Mucosa of descending colon (tissue), 3 donors: ENCODE data around the gene GLRX. TPM values are rescaled to one million over a fixed set of nuclear protein-coding genes. Genes with fewer than 3 reads are reported as not detected.
"Not testable (repeated sequence)": the region's sequence is repeated elsewhere in the genome, so short reads cannot be mapped to it uniquely, and the experiment has no call there.

Experiments used
- ATAC-seq: fragments of 200-7000 bp; cut with Tn5 transposase; one replicate; pipeline ENCODE4 v1.9.1; 2020; ENCODE audit warnings: mild to moderate bottlenecking, moderate library complexity
- DNase-seq, 3 donors: peaks; one replicate each; pipeline ENCODE4 v3.0.0-alpha.2; 2020
- H3K36me3 ChIP-seq: fragments of 200-600 bp; one replicate; pipeline ENCODE4 v1.8.0; 2021; ENCODE audit warnings: low read depth, mild to moderate bottlenecking
- H3K4me1 ChIP-seq: fragments of 200-600 bp; one replicate; pipeline ENCODE4 v1.8.0; 2021; ENCODE audit warnings: low read depth, mild to moderate bottlenecking
- H3K4me3 ChIP-seq: fragments of 200-600 bp; one replicate; pipeline ENCODE4 v1.8.0; 2021; ENCODE audit warnings: mild to moderate bottlenecking
- H3K9me3 ChIP-seq: fragments of 200-600 bp; one replicate; pipeline ENCODE4 v1.8.0; 2021; ENCODE audit warnings: mild to moderate bottlenecking
- intact Hi-C, 2 donors: fragments of 100-400 bp; cut with DNase I in 1 of 2; cut with micrococcal nuclease in 1 of 2; formaldehyde crosslinking; loops; one replicate each; pipeline versions ENCODE4 v1.11.0 to v1.11.1; 2022; cut with DNase I, micrococcal nuclease
- total RNA-seq, 3 donors: library from RNA; stranded (reverse); fragmentation: NEBNext Ultra II Directional in 2 of 3; extraction: Animal tissue kit (Norgen Biotek cat#: 25700) in 2 of 3; gene quantifications; one replicate each; pipeline versions ENCODE4 v1.2.1 to v1.2.4, GENCODE V29; 2021 to 2023
- TF ChIP-seq, protein P1 (sequence below): fragments of 200-600 bp; IDR thresholded peaks from one replicate; pipeline ENCODE4 v1.8.0; 2022; ENCODE audit warnings: antibody characterized with exemption, mild to moderate bottlenecking
- donor health status: DM: no; HTN: no; CAD: no; lungs with moderate emphysema.
- donor health status: DM: no; HTN: no; CAD: no.
- donor health status: DM: no; HTN: yes; CAD: no.

GLRX gene
- total RNA-seq, 3 donors from 2014 or later: 40.6 to 90.5 (median 65.5) TPM

GRCh38 chr5:95812074-95812471 is 10.5 kb downstream of the GLRX start:
- DNase-seq (no peak), ATAC-seq (no peak)
- intact Hi-C loops: no loop called here
- Histone ChIP-seq H3K9me3 (no peaks in the 10 kb centered on the region), H3K4me3 (no peak overlapping the region), H3K4me1 (peaks cover 60% of the 10 kb centered on the region), H3K36me3 (no peaks in the 10 kb centered on the region)
- TF ChIP-seq, protein P1, sequence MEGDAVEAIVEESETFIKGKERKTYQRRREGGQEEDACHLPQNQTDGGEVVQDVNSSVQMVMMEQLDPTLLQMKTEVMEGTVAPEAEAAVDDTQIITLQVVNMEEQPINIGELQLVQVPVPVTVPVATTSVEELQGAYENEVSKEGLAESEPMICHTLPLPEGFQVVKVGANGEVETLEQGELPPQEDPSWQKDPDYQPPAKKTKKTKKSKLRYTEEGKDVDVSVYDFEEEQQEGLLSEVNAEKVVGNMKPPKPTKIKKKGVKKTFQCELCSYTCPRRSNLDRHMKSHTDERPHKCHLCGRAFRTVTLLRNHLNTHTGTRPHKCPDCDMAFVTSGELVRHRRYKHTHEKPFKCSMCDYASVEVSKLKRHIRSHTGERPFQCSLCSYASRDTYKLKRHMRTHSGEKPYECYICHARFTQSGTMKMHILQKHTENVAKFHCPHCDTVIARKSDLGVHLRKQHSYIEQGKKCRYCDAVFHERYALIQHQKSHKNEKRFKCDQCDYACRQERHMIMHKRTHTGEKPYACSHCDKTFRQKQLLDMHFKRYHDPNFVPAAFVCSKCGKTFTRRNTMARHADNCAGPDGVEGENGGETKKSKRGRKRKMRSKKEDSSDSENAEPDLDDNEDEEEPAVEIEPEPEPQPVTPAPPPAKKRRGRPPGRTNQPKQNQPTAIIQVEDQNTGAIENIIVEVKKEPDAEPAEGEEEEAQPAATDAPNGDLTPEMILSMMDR: no peak

DNA sequence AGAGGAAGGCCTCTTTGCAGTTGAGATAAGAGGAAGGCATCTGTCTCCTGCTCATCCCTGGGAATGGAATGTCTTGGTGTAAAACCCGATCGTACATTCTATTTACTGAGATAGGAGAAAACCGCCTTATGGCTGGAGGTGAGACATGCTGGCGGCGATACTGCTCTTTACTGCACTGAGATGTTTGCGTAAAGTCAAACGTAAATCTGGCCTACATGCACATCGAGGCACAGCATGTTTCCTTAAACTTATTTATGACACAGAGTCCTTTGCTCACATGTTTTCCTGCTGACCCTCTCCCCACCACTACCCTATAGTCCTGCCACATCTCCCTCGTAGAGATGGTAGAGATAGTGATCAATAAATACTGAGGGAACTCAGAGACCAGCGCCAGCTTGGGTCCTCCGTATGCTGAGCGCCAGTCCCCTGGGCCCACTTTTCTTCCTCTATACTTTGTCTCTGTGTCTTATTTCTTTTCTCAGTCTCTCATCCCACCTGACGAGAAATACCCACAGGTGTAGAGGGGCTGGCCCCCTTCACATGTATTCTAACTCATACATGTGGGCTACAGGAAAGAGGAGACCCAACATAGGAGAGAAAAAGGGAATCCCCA is 11.0 kb downstream of the GLRX start:
- H3K4me3 ChIP-seq, DNase-seq, ATAC-seq, H3K36me3 ChIP-seq, intact Hi-C loops, H3K9me3 ChIP-seq: not testable (repeated sequence)
- peaks cover 55% of the 10 kb centered on the region for H3K4me1 ChIP-seq

- intact Hi-C loops, H3K36me3 ChIP-seq, H3K4me3 ChIP-seq, ATAC-seq, DNase-seq, H3K9me3 ChIP-seq: not testable (repeated sequence)
- peaks cover 55% of the 10 kb centered on the region for H3K4me1 ChIP-seq
These were observed 11.5 kb downstream of the GLRX start for GRCh38 chr5:95811126-95811423.

GRCh38 chr5:95810305-95811125 is 12.0 kb downstream of the GLRX start:
- DNase-seq: no peak
- ATAC-seq: peak; percentile 41
- no peaks in the 10 kb centered on the region for H3K9me3 ChIP-seq
- H3K4me1 ChIP-seq: peaks cover 55% of the 10 kb centered on the region
- H3K36me3 ChIP-seq: no peaks in the 10 kb centered on the region
- intact Hi-C loops: no loop called here
- TF ChIP-seq, protein P1: no peak
- no peak overlapping the region for H3K4me3 ChIP-seq

GRCh38 chr5:95809414-95809960 is 13.0 kb downstream of the GLRX start:
- DNase-seq (peak in 1 of 3 donors; percentile 55), ATAC-seq (peak; percentile 42)
- TF ChIP-seq, protein P1: no peak
- H3K9me3 ChIP-seq: no peaks in the 10 kb centered on the region
- H3K4me1 ChIP-seq: peaks cover 55% of the 10 kb centered on the region
- no peak overlapping the region for H3K4me3 ChIP-seq
- intact Hi-C loops: no loop called here
- H3K36me3 ChIP-seq: no peaks in the 10 kb centered on the region

- TF ChIP-seq, protein P1: no peak
- Histone ChIP-seq H3K36me3 (no peaks in the 10 kb centered on the region), H3K9me3 (no peaks in the 10 kb centered on the region), H3K4me1 (peaks cover 55% of the 10 kb centered on the region), H3K4me3 (no peak overlapping the region)
- intact Hi-C loops: no loop called here
- ATAC-seq: peak; percentile 85
- DNase-seq: peak; percentile 69 to 89 (median 75)
These were observed 13.7 kb downstream of the GLRX start for GRCh38 chr5:95808686-95809413.
